Nephron progenitor cell (in vitro differentiated cells): Measurements from ENCODE around the gene PRICKLE3.
A peak's percentile ranks its signal among the peaks of the same experiment; 100 is the strongest.

Source experiments
- DNase-seq: peaks from one replicate; pipeline ENCODE4 v3.0.0; 2021
- H3K27ac Mint-ChIP-seq: 2 replicates; pipeline ENCODE4 v1.8.0; 2021; ENCODE audit warnings: mild to moderate bottlenecking, moderate library complexity, mixed read lengths
- H3K27me3 Mint-ChIP-seq: 2 replicates; pipeline ENCODE4 v1.8.0; 2021; ENCODE audit warnings: mild to moderate bottlenecking, low read depth, mixed read lengths; ENCODE audit not compliant: poor library complexity
- H3K36me3 Mint-ChIP-seq: 2 replicates; pipeline ENCODE4 v1.8.0; 2021; ENCODE audit warnings: low read depth, mixed read lengths
- H3K4me1 Mint-ChIP-seq: 2 replicates; pipeline ENCODE4 v1.8.0; 2021; ENCODE audit warnings: mixed read lengths
- H3K4me3 Mint-ChIP-seq: 2 replicates; pipeline ENCODE4 v1.8.0; 2021; ENCODE audit warnings: mild to moderate bottlenecking, moderate library complexity, mixed read lengths
- H3K9me3 Mint-ChIP-seq: 2 replicates; pipeline ENCODE4 v1.8.0; 2021; ENCODE audit warnings: mild to moderate bottlenecking, moderate library complexity, mixed read lengths
- CTCF ChIP-seq: fragments of 200-600 bp; sonication (generic); IDR thresholded peaks from 2 replicates; pipeline ENCODE4 v1.5.0; 2021; ENCODE audit warnings: antibody characterized with exemption

Gene PRICKLE3

GRCh38 chrX:49184294-49185281 is 1.6 kb downstream of the PRICKLE3 start:
- peaks cover 63% of the 10 kb centered on the region for H3K9me3 Mint-ChIP-seq
- peak overlapping the region; percentile 95 for H3K27ac Mint-ChIP-seq
- H3K27me3 Mint-ChIP-seq: no peaks in the 10 kb centered on the region
- peak overlapping the region; percentile 80 for H3K4me3 Mint-ChIP-seq
- peak; percentile 95 for DNase-seq
- peaks cover 41% of the 10 kb centered on the region for H3K4me1 Mint-ChIP-seq
- peaks cover 17% of the 10 kb centered on the region for H3K36me3 Mint-ChIP-seq
- no peak for TF ChIP-seq CTCF

DNA sequence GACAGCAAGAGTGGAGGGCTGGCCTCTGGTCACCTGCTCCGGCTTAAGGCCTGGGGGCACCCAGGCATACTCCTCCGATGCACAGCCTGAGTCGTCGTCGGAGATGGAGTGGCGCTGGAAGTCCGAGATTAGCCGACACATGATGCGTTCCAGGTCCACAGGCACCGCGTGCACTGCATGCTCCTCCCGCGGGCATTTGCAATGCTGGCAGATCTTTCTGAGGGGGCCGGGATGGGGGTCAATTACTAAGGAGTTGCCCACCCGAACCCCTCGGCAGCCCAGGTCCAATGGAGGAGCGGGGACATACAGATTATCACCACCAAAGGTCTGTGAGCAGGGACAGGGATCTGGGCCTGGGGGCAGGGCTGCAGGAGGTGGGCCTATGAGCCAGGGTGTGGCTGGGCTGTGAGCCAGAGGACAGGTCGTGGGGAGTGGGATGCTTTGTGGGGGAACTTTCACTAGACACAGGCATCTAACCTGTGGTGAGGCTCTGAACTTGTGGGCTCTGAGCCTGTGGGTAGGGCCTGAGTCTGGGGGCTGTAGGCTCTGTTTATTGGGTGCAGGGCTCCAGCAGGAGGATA is 2.4 kb downstream of the PRICKLE3 start:
- Mint-ChIP-seq H3K4me3 (peak overlapping the region; percentile 68), H3K27ac (peak overlapping the region; percentile 95), H3K27me3 (no peaks in the 10 kb centered on the region), H3K36me3 (peaks cover 23% of the 10 kb centered on the region), H3K4me1 (peaks cover 36% of the 10 kb centered on the region), H3K9me3 (peaks cover 65% of the 10 kb centered on the region)
- TF ChIP-seq CTCF: no peak
- no peak for DNase-seq

- no peak for TF ChIP-seq CTCF
- Mint-ChIP-seq H3K27ac (no peak overlapping the region), H3K4me1 (peaks cover 6% of the 10 kb centered on the region), H3K9me3 (peaks cover 67% of the 10 kb centered on the region), H3K4me3 (no peak overlapping the region), H3K27me3 (peaks cover 4% of the 10 kb centered on the region), H3K36me3 (peaks cover 43% of the 10 kb centered on the region)
- no peak for DNase-seq
Measured at GRCh38 chrX:49179358-49179757, 6.8 kb downstream of the PRICKLE3 start.

- DNase-seq: no peak
- Mint-ChIP-seq H3K36me3 (peaks cover 47% of the 10 kb centered on the region), H3K27me3 (peaks cover 4% of the 10 kb centered on the region), H3K4me1 (no peaks in the 10 kb centered on the region), H3K4me3 (no peak overlapping the region), H3K27ac (no peak overlapping the region), H3K9me3 (peaks cover 63% of the 10 kb centered on the region)
- no peak for TF ChIP-seq CTCF
Measured at GRCh38 chrX:49178537-49178936, 7.6 kb downstream of the PRICKLE3 start.

DNA sequence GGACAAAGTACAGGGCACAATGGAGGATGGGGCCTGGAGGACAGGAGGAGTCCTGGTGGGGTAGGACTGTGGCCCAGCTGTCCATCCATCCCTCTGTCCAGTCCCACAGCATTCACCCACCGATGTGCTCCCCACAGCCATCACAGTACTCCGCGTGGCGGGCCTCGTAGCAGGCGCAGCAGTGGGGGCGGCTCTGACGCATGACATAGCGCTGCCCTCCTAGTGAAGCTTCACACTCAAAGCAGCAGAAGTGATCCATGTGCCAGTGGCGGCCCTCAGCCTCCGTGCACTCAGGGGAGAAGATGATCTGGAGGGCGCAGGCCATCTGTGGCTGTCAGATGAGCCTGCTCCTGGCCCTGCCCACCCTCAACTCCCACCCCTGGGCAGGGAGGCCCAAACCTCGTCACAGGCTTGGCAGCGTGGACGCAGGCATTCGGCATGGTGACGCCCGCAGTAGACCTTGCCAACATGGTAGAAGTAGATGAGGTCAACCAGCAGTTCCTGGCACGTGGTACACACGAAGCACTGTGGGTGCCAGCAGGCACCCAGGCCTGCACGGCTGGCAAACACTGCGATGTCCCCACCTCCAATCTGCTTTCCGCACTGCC is 8.2 kb downstream of the PRICKLE3 start:
- Mint-ChIP-seq H3K4me3 (no peak overlapping the region), H3K36me3 (peaks cover 47% of the 10 kb centered on the region), H3K9me3 (peaks cover 64% of the 10 kb centered on the region), H3K4me1 (peaks cover 3% of the 10 kb centered on the region), H3K27ac (no peak overlapping the region), H3K27me3 (peaks cover 9% of the 10 kb centered on the region)
- no peak for DNase-seq
- no peak for TF ChIP-seq CTCF
